ENCODE data around the gene C11orf97. TPM values are rescaled to one million over a fixed set of nuclear protein-coding genes. Genes with fewer than 3 reads are reported as not detected.

The C11orf97 gene
- total RNA-seq, 4 donors from 2014 or later = not detected

- TF ChIP-seq POLR2AphosphoS5 (IDR thresholded peaks at IDR 0.05) (no peak), EP300 (IDR thresholded peaks at IDR 0.05) (no peak), POLR2A (IDR thresholded peaks at IDR 0.05) (no peak)
- TF ChIP-seq, protein P1, sequence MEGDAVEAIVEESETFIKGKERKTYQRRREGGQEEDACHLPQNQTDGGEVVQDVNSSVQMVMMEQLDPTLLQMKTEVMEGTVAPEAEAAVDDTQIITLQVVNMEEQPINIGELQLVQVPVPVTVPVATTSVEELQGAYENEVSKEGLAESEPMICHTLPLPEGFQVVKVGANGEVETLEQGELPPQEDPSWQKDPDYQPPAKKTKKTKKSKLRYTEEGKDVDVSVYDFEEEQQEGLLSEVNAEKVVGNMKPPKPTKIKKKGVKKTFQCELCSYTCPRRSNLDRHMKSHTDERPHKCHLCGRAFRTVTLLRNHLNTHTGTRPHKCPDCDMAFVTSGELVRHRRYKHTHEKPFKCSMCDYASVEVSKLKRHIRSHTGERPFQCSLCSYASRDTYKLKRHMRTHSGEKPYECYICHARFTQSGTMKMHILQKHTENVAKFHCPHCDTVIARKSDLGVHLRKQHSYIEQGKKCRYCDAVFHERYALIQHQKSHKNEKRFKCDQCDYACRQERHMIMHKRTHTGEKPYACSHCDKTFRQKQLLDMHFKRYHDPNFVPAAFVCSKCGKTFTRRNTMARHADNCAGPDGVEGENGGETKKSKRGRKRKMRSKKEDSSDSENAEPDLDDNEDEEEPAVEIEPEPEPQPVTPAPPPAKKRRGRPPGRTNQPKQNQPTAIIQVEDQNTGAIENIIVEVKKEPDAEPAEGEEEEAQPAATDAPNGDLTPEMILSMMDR (IDR thresholded peaks at IDR 0.05) = no peak
- DNase-seq (ENCODE audit: low spot score in 2 of 2) = no peak
- Histone ChIP-seq H3K36me3 (no peaks in the 10 kb centered on the region), H3K9me3 (no peaks in the 10 kb centered on the region), H3K4me3 (no peak overlapping the region), H3K4me1 (peaks cover 11% of the 10 kb centered on the region), H3K27me3 (no peaks in the 10 kb centered on the region), H3K27ac (no peak overlapping the region)
- 42% methylated on average over 4 of the region's 4 CpGs for WGBS
Measured at GRCh38 chr11:94526645-94527438, 14.6 kb downstream of the C11orf97 start.

DNA sequence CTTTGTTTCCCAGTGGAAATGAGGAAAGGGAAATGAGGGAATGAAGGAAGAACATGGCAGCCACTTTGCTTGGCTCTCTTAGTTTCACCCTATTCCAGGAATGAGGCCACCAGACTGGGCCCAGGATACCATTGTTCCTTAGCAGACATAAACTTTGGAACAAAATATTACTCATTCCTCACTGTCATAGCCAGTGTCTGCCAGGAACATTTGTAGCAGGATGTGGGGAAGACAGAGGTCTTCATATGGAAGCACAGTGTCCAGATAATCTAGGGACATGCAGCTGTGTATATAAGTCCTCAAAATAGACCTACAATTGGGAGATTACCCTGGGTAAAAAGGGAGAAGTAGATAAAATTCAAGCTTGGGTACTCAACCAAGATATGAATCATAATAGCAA is 16.3 kb downstream of the C11orf97 start:
- Histone ChIP-seq H3K9me3 (no peaks in the 10 kb centered on the region), H3K36me3 (no peaks in the 10 kb centered on the region), H3K4me1 (peaks cover 11% of the 10 kb centered on the region), H3K27me3 (no peaks in the 10 kb centered on the region), H3K27ac (no peak overlapping the region), H3K4me3 (no peak overlapping the region)
- DNase-seq (ENCODE audit: low spot score in 2 of 2) = no peak
- TF ChIP-seq, protein P1 (IDR thresholded peaks at IDR 0.05) = no peak
- TF ChIP-seq POLR2AphosphoS5 (IDR thresholded peaks at IDR 0.05) (no peak), EP300 (IDR thresholded peaks at IDR 0.05) (no peak), POLR2A (IDR thresholded peaks at IDR 0.05) (no peak)

GRCh38 chr11:94532211-94532610 is 19.9 kb downstream of the C11orf97 start:
- Histone ChIP-seq H3K4me3 (no peak overlapping the region), H3K4me1 (peaks cover 10% of the 10 kb centered on the region), H3K27me3 (no peaks in the 10 kb centered on the region), H3K27ac (no peak overlapping the region), H3K9me3 (no peaks in the 10 kb centered on the region), H3K36me3 (no peaks in the 10 kb centered on the region)
- WGBS = 95% methylated on average over 3 of the region's 3 CpGs
- DNase-seq (ENCODE audit: low spot score in 2 of 2) = no peak
- TF ChIP-seq EP300 (IDR thresholded peaks at IDR 0.05) = no peak
- TF ChIP-seq, protein P1 (IDR thresholded peaks at IDR 0.05) = no peak
- no peak for TF ChIP-seq POLR2AphosphoS5 (IDR thresholded peaks at IDR 0.05)
- TF ChIP-seq POLR2A (IDR thresholded peaks at IDR 0.05) = no peak

DNA sequence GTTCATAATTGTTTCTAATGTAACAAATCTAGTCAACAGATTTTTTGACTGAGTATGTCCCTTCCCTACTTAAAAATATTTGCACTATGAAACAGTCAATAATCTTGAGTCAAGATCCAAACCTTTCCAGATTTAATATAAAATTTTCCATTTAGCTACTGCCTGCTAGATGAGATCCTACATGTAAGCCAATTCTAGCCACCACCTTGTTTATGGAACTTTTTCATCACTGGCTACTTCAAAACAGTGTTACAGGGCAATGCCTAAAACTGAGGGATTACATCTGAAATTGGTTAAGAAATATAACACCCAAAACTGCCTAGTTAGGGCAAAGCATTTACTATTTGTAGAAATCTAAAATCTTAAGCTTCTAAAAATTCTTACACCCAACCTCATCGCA is 20.9 kb downstream of the C11orf97 start:
- Histone ChIP-seq H3K4me1 (peaks cover 14% of the 10 kb centered on the region), H3K4me3 (no peak overlapping the region), H3K36me3 (no peaks in the 10 kb centered on the region), H3K27me3 (no peaks in the 10 kb centered on the region), H3K9me3 (no peaks in the 10 kb centered on the region), H3K27ac (peak overlapping the region; percentile 15)
- WGBS = 76% methylated on average over 1 of the region's 1 CpG
- no peak for DNase-seq (ENCODE audit: low spot score in 2 of 2)
- no peak for TF ChIP-seq POLR2A (IDR thresholded peaks at IDR 0.05)
- TF ChIP-seq POLR2AphosphoS5 (IDR thresholded peaks at IDR 0.05) = no peak
- TF ChIP-seq EP300 (IDR thresholded peaks at IDR 0.05) = no peak
- TF ChIP-seq, protein P1 (IDR thresholded peaks at IDR 0.05) = no peak

GRCh38 chr11:94533696-94534630 is 21.7 kb downstream of the C11orf97 start:
- no peak for DNase-seq (ENCODE audit: low spot score in 2 of 2)
- peaks cover 14% of the 10 kb centered on the region for H3K4me1 ChIP-seq
- no peaks in the 10 kb centered on the region for H3K27me3 ChIP-seq
- no peak overlapping the region for H3K4me3 ChIP-seq
- no peaks in the 10 kb centered on the region for H3K36me3 ChIP-seq
- no peaks in the 10 kb centered on the region for H3K9me3 ChIP-seq
- WGBS = 66% methylated on average over 6 of the region's 6 CpGs
- peak overlapping the region; percentile 15 for H3K27ac ChIP-seq
- TF ChIP-seq POLR2A (IDR thresholded peaks at IDR 0.05) (no peak), POLR2AphosphoS5 (IDR thresholded peaks at IDR 0.05) (no peak), EP300 (IDR thresholded peaks at IDR 0.05) (no peak)
- TF ChIP-seq, protein P1 (IDR thresholded peaks at IDR 0.05) = no peak
